Midbrain (tissue), 1 donor: Measurements from ENCODE around the gene MUCL3.
"Not testable (repeated sequence)": the region's sequence is repeated elsewhere in the genome, so short reads cannot be mapped to it uniquely, and the experiment has no call there.

Experiments
- DNase-seq: peaks from one replicate; lab custom pipeline; 2025; lab: John Stamatoyannopoulos, UW

Gene MUCL3, protein sequence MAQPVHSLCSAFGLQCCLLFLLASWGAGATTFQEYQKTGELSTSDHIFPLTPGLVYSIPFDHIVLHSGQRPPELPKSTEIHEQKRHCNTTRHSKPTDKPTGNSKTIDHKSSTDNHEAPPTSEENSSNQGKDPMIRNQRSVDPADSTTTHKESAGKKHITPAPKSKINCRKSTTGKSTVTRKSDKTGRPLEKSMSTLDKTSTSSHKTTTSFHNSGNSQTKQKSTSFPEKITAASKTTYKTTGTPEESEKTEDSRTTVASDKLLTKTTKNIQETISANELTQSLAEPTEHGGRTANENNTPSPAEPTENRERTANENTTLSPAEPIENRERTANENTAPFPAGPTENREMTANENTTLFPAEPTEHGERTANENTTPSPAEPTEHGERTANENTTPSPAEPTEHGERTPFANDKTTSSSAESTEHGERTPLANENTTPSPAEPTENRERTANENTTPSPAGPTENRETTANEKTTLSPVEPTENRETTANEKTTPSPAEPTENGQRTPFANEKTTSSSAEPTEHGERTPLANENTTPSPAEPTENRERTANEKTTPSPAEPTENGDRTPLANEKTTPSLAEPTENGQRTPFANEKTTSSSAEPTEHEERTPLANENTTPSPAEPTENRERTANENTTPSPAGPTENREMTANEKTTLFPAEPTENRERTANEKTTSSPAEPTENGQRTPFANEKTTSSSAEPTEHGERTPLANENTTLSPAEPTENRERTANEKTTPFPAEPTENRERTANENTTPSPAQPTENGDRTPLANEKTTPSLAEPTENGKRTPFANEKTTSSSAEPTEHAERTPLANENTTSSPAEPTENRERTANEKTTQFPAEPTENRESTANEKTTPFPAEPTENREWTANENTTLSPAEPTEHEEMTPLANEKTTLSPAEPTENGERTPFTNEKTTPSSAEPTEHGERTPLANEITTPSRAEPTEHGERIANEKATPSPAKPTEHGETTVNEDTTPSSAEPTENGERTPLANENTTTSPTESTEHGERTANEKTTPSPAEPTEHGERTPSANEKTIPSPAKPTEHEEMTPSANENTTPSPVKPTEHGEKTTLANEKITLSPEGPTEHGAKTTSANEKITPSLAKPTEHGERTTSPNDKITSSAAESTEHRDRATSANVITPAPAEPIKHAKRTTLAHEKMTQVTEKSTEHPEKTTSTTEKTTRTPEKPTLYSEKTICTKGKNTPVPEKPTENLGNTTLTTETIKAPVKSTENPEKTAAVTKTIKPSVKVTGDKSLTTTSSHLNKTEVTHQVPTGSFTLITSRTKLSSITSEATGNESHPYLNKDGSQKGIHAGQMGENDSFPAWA (N-terminal part only)

DNA sequence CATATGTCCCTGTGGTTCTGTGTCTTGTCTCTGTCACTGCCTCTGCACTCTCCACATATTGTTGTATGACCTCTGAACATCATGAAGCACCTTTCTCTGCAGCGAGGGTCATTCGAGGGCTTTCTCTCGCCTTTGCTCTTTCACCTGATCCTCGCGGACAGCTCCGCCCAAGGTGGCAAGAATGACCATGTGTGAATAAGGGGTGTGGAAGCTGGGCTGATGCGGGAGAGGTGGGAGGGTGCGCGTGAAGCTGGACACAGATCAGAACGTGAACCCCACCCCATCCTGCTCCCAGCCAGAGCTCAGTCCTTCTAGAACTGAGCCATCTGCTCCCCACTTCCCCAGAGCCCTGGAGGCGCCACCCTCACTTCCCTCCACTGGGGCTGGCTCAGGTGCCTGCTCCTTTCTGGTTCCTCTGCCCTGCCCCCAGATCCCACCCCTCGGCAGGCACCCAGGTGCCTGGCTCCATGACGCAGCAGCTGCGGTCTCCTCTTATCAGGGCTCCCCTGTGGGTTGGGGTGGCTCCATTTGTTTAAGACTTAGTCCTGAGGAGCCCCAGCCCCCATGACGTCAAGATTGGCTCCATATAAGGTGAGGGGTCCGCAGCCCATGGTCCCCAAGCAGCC is at the start of gene MUCL3:
Gene MUCL3 (plus strand): TSS at position 613 of the 626 bp plus-strand sequence. CDS start 27 bp downstream, outside the sequence.
- no peak for DNase-seq

- DNase-seq: no peak
Observed at GRCh38 chr6:30891450-30891723, 49.4 kb upstream of the MUCL3 start.

DNA sequence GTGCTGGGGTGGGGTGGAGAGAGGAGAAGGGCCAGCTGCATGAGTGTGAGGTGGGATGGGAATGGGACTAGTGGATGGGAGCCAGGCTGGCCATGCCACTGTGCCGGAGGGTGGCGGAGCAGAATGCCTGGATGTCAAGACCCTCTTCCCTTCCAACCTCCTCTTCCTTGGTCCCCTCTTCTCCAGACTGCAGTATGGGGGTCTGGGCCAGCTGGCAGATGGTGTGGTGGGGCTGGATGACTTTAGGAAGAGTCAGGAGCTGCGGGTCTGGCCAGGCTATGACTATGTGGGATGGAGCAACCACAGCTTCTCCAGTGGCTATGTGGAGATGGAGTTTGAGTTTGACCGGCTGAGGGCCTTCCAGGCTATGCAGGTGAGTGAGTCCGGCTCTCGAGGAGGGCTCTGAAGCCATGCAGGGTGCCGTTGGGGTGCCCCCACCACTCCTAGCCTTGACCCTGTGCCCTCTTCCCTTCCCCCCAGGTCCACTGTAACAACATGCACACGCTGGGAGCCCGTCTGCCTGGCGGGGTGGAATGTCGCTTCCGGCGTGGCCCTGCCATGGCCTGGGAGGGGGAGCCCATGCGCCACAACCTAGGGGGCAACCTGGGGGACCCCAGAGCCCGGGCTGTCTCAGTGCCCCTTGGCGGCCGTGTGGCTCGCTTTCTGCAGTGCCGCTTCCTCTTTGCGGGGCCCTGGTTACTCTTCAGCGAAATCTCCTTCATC is 48.8 kb upstream of the MUCL3 start:
- no peak for DNase-seq

- DNase-seq: no peak
Observed at GRCh38 chr6:30893001-30893591, 47.7 kb upstream of the MUCL3 start.

DNA sequence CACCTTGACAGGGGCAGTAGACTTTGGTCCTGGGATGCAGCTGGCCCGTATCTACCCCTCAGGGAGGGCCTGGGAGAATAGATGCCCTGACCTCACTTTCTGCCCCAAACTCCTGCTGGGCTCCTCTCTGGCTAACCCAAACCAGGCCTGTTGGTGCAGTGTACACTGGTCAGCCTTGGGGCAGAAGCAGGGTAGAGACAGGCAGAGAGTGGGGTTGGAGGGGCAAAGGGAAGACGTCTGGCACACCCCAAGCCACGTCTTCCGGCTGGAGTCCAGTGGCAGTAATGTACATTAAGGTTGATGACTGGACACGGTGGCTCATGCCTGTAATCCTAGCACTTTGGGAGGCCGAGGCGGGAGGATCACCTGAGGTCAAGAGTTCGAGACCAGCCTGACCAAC is 47.1 kb upstream of the MUCL3 start:
- DNase-seq: no peak

- no peak for DNase-seq
Observed at GRCh38 chr6:30894381-30894780, 46.4 kb upstream of the MUCL3 start.

DNA sequence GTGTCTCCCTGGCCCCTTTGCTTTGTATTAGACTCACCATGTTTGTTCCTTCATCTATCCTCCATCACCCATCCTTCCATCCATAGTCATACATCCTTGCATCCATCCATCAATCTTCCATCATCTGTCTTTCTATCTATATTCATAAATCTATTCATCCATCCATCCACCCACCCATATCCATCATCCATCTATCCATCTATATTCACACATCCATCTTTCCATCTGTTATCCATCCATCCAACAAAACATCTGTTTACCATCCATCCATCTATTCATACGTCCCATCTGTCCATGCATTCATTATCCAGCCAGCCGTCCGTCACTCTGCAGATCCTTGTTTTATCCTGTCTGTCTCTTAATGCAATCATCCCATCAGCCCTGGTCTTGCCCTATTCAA is 45.8 kb upstream of the MUCL3 start:
- DNase-seq: no peak

GRCh38 chr6:30895343-30895742 is 45.4 kb upstream of the MUCL3 start:
- DNase-seq: no peak

GRCh38 chr6:30896541-30896940 is 44.2 kb upstream of the MUCL3 start:
- DNase-seq: no peak

DNA sequence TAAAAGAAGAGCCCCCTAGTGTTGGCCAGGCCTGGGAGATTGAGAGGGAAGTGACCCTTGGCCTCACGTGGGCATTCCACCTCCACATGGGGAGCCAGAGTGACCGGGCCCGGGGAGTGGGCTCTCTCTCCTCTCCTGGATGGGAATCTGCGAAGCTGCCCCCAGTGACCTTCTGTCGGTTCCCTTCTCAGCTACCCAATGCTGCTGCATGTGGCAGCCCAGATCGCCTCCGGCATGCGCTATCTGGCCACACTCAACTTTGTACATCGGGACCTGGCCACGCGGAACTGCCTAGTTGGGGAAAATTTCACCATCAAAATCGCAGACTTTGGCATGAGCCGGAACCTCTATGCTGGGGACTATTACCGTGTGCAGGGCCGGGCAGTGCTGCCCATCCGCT is 42.9 kb upstream of the MUCL3 start:
- DNase-seq: no peak

GRCh38 chr6:30898750-30899360 is 41.9 kb upstream of the MUCL3 start:
- DNase-seq: no peak

GRCh38 chr6:30900863-30901417 is 39.8 kb upstream of the MUCL3 start:
- no peak for DNase-seq

DNA sequence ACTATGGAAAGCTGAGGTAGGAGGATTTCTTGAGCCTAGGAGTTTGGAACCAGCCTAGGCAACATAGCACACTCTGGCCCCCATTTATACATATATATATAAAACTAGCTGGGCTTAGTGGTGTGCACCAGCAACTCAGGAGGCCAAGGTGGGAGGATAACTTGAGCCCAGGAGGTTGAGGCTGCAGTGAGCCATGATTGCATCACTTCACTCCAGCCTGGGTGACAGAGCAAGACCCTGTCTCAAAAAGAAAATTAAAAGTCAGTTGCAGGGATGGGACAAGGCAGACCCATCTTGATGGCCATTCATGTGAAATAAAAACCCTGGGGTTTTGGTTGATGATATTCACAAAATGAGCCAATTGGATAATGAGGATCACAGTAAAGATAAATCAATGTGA is 39.3 kb upstream of the MUCL3 start:
- DNase-seq: no peak

DNA sequence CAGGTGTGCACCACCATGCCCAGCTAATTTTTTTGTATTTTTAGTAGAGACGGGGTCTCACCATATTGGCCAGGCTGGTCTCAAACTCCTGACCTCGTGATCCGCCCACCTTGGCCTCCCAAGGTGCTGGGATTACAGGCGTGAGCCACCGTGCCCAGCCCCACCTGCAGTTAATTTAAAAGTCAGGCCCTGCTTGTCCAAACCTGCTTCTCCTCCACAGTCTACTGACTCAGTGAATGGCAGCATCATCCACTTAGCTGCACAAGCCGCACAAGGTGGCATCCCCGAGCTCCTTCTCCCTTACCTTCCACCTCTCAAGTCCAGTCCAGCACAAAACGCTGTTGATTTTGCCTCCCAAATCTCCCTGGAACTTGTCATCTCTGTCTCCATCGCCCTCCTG is 38.6 kb upstream of the MUCL3 start:
- DNase-seq: not testable (repeated sequence)

DNA sequence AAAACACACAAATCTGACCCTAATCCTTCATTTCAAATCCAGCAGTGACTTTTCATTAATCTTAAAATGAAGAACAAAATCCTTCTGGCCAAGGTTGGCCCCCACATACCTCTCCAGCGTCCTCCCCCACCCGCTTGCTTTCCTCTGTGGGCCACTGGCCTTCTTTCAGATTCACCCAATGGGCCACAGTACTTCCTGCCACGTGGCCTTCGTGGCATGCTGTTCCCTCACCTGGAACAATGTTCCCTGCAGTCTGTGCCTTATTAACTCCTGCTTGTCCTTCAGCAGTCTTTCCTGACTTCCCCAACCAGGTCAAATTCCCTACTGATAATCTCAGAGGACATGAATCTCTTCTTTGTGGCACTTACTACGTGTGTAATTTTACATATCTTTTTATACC is 38.1 kb upstream of the MUCL3 start:
- no peak for DNase-seq

DNA sequence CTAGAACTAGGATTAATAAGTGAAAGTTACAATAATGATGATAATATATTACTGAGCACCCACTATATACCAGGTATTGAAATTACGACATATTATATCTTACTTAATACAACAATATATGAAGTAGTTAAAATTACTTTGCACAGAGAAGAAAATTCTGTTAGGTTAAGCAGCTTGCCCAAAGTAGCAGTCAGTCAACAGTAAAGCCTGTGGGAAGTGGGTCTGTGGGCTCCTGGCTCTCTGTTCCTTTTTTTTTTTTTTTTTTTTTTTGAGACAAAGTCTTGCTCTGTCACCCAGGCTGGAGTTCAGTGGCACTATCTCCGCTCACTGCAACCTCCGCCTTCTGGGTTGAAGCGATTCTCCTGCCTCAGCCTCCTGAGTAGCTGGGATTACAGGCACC is 37.5 kb upstream of the MUCL3 start:
- no peak for DNase-seq

DNA sequence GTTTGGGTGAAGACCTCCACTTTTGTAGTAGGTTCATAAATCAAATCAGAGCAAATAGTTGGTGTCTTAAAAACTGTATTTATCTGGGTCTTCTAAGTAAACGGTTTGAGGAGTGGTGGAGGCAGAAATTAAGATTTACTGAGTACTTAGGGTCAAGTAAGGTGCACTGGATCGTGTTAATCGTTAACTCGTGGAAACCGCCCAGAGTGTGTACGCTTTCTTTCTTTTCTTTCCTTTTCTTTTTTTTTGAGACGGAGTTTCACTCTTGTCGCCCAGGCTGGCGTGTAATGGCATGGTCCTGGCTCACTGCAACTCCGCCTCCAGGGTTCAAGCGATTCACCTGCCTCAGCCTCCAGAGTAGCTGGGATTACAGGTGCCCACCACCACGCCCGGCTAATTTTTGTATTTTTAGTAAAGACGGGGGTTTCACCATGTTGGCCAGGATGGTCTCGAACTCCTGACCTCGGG is 33.4 kb upstream of the MUCL3 start:
- DNase-seq: not testable (repeated sequence)

DNA sequence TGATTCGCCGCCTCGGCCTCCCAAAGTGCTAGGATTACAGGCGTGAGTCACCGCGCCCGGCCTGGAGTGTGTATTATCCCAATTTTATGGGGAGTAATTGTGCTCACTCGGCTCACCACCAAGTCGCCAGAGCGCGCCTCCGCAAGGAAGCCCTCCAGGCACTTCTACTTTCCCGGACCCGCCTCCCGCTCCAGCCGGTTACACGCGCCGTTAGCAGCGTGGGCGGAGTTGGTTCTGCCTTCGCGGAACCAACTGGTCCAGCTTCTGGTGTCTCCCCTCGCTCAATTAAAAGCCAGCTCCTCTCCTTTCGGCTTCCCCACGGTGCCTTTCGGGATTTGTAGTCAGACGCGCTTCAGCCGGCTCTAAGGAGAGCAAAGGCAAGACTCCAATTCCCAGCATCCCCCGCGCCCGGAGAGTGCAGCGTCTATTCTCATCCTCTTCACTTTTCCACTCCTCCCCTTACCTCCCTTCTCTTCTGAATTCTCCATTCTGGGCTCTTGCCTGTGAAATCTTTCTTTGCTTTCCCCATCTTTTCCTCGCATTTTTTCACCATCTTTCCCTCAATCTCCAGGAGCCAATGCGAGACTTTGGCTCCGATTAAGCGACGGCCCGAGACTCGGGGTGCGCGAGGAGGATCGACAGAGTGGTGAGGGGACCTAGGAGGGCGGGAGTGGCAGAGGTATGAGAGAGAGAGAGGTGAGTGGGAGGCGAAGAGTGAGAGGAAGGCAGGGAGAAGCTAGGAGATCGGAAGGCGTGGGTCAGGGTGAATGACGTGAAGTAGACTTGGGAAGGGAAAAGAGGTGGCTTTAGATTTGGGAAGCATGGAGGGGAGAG is 32.8 kb upstream of the MUCL3 start, which contains the start of gene GTF2H4:
Gene GTF2H4 (plus strand): TSS at position 450 of the 834 bp plus-strand sequence.
- DNase-seq: peak; percentile 98

DNA sequence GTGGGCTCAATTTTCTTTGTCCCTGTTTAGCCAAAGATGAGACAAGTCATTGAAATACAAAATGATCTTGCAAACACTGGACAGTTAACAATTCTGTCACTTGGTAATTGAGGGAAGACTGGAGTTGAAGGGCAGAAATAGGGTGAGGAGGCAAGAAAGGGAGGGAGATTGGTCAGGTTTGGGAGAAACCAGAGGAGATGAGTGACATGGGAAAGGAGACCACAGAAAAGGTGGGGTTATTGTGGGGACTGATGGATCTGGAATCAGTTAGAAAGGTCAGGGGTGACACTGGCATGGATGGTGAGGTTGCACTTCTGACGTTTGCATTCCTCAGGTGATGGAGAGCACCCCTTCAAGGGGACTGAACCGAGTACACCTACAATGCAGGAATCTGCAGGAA is 32.1 kb upstream of the MUCL3 start:
- DNase-seq: no peak
